D341Med (cell line): ENCODE data around the gene CYBC1.

ENCODE experiments used
- DNase-seq: peaks from one replicate; pipeline ENCODE4 v3.0.0; 2012; ENCODE audit warnings: low spot score

CYBC1 gene

GRCh38 chr17:82450357-82451106 is at the start of gene CYBC1:
CYBC1 (minus strand) TSS chr17:82450752; CDS start chr17:82449254, 1,498 bp downstream.
- DNase-seq, result peak; percentile 99

DNA sequence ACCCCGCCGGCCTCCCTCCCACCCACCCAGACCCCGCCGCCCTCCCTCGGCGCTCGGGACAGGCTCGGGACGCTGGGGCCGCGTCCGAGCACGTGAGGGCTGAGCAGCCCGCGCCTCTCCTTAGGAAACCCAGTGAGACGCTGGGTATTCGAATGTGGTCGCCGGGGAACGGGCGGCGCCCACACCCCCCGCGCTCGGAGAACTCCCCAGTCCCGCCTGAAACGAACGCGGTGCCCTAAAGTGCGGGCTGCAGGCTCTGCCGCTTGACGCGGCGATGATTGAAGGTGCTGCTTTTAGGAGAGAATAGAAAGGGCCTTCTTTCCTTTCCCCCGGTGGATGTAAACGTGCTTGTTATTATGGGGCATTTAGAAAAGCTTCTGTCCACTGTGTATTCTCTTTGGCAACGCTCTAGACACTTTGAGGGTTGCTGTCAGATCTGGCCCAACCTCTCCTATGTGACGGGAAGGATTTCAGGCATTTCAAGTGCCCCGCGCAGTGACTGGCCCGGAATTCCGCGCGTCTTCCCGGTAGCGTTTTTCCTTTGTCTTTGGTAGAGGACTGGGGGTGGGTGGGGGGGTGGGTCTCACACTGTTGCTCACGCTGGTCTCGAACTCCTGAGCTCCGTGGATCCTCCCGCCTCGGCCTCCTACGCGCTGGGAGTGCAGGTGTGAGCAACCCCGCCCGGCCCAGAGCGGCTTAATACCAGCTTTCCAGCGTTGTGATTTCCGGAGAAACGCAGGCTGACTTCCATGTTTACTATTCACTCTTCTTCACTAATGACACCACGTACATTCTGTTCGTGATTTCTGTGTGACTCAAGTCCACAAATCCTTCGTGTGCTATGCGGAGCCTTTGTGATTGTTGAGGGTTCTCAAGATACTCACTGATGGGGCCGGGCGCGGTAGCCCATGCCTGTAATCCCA is 47.2 kb upstream of the CYBC1 start:
- DNase-seq, result peak; percentile 89

DNA sequence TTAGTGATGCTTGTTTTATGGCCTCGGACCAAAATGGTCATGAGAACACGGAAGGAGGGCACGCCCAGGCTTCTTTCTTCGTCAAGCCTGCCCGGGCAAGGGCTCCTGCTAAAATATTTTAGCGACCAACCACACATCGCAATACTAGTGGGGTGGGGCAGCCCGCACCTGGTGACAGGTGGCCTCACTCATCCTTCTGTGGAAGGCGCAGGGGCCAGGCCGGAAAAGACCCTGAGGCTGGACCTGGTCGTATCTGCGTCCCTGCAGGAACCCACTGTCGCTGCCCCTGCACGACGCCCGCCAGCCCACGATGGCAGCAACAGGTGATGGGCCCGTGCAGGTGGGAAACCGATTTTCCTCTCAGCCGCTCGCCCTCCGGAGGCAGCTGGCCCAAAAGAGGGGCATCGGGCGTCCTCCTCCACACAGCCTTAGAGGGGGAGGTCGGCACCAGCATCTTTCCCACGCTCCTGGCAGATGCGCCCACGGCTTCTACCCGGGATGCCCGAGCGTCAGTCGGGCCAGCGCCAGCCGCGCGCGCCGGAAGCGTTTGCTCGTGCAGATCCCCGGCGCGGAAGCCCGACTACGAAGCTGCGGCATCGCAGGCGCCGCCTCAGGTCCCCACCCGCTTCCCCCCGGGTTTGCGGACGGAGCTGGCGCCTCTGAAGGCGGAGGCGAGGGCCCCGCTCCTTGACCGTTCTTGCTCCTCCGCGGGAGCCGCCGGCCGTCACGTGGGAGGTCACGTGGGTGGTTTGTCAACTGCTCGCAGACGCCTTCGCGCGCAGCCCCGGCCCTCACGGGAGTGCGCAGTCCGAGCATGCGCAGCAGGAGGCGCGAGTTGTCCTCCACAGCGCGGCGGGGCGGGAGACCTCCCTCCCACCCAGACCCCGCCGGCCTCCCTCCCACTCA is 46.2 kb upstream of the CYBC1 start:
- peak; percentile 99 for DNase-seq

- DNase-seq, result no peak
Observed at GRCh38 chr17:82495844-82496528, 45.4 kb upstream of the CYBC1 start.

GRCh38 chr17:82494236-82495055 is 43.9 kb upstream of the CYBC1 start:
- peak; percentile 93 for DNase-seq

DNA sequence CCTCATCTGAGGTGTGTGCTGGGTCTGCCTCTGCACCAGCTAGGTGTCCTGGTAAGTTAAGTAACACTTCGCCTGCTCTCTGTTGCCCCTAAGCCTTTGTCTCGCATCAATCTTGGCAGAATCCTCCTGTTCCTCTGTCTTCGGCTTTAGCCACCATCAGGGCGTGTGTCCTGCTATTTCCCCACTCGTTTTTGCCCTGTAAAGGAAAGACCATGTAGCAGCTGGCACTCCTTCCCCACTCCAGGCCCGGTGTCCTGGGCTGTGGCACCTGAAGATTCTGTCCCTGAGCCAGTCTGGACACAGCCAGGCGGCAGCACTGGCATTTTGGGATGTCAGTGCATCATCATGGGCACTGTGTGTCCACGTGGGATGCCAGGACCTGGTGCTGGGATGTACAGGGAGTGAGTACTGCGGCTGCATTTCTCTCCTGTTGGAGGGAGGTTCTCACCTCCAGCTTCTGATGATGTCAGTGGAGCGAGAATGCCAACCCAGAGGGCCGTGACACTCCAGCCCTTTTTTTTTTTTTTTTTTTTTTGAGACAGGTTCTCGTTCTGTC is 42.8 kb upstream of the CYBC1 start:
- DNase-seq, result peak; percentile 43

GRCh38 chr17:82492643-82493225 is 42.2 kb upstream of the CYBC1 start:
- DNase-seq, result peak; percentile 37

DNA sequence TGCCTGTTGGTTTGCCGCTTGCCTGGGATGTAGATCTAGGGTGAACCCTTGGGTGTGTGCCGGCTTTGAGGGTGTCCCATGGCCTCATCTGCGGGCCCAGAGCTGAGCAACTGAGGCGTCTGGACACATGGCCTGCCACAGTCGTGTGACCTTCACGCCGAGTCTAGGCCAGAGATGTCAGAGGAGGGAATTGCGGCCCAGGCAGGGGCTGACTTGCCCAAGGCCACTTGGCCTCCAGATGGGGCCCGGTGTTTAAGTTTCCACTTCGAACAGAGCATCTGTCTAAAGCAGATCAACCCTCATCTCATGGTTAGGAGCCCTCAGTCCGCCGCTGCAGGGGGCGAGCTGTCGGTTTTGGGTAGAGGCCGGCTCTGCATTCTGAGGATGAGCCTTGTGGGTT is 41.0 kb upstream of the CYBC1 start:
- peak; percentile 30 for DNase-seq

GRCh38 chr17:82491196-82491530 is 40.6 kb upstream of the CYBC1 start:
- DNase-seq, result no peak

GRCh38 chr17:82490512-82491195 is 40.1 kb upstream of the CYBC1 start:
- DNase-seq, result peak; percentile 35

- peak; percentile 29 for DNase-seq
Observed at GRCh38 chr17:82489851-82490511, 39.4 kb upstream of the CYBC1 start.

- no peak for DNase-seq
Observed at GRCh38 chr17:82489117-82489516, 38.6 kb upstream of the CYBC1 start.

DNA sequence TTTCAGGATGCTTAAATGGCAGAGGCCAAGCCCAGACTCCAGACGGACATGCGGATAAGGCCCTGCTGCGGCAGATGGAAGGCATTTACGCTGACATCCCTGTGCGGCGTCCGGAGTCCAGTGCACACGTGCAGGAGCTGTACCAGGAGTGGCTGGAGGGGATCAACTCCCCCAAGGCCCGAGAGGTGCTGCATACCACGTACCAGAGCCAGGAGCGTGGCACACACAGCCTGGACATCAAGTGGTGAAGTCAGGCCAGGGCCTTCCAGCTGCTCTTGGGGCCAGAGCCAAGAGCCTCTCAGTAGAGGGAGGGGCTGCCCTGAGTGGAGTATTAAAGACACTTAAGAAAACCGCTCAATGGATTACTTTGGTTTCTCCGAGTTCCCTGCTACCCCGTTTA is 37.4 kb upstream of the CYBC1 start:
- DNase-seq, result peak; percentile 44

- DNase-seq, result peak; percentile 29
Observed at GRCh38 chr17:82486231-82487094, 35.9 kb upstream of the CYBC1 start.

DNA sequence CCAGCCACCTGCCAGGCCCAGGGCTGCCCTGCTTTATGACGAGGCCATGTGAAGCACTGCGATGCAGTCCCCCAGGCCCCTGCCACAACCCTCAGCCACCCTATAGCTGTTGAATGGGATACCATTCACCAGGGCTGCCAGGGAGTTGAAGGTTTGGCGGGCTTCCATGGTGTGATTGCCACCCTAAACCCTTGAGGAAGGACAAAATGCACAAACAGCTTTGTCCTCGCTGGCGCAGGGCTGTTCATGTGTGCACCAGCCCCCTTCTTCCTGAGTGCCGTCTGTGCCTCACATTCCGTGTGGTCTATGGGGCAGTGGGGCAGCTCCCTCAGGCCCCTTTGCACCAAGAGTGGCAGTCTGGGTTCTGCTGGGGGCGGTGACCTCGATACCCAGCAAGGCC is 33.3 kb upstream of the CYBC1 start:
- DNase-seq, result peak; percentile 22

GRCh38 chr17:82483204-82483660 is 32.7 kb upstream of the CYBC1 start:
- no peak for DNase-seq

DNA sequence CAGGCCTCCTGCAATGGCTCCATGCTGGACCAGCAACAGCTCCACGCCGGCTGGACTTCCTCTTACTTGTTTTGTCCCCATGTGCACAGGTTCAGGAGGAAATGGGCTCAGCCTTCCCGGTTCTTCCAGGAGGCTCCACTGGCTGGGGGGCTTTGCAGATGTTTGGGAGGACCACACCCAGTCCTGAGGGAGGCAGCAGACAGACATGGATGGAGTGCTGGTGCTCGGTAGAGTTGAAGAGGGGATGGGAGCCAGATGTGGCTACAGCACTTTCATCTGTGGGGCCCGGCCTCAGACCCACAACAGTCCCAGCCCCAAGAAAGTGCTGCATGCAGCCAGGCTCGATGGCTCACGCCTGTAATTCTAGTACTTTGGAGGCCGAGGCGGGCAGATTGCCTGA is 29.8 kb upstream of the CYBC1 start:
- peak; percentile 28 for DNase-seq

DNA sequence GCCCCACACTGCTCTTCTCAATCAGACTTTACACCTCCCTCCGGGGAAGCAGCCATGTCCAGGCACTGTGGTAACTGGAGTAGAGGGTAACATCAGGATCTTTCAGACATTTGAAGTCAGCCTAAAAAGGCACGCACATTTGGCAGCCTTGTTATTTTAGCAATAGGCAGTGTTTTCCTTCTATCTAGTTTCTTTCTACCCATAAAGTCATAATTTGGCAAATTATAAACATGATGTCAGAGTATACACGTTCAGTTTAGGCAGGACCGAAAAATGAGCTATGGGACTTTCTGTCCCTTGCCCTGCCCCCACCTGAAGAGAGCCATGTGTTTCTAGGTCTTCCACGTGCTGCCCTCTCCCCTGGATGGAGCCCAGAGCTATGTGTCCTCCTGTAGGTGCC is 29.1 kb upstream of the CYBC1 start:
- DNase-seq, result no peak
